ENCODE data around the gene STX1B. TPM values are rescaled to one million over a fixed set of nuclear protein-coding genes. Genes with fewer than 3 reads are reported as not detected.

STX1B gene
- total RNA-seq, 1 donor from 2014 or later: 0.32 TPM

- Histone ChIP-seq H3K27me3 (ENCODE audit: low read depth) (no peaks in the 10 kb centered on the region), H3K4me3 (peak overlapping the region; percentile 91), H3K4me1 (peaks cover 37% of the 10 kb centered on the region), H3K27ac (peak overlapping the region; percentile 94), H3K9me3 (no peaks in the 10 kb centered on the region), H3K36me3 (peaks cover 16% of the 10 kb centered on the region)
- intact Hi-C loops (cut with DNase I): no loop called here
- DNase-seq: peak; percentile 82
- ATAC-seq: peak; percentile 79 to 80
- peak; percentile 20 for TF ChIP-seq CTCF (IDR thresholded peaks at IDR 0.05)
These were observed 62.4 kb downstream of the STX1B start for GRCh38 chr16:30947859-30948666.

DNA sequence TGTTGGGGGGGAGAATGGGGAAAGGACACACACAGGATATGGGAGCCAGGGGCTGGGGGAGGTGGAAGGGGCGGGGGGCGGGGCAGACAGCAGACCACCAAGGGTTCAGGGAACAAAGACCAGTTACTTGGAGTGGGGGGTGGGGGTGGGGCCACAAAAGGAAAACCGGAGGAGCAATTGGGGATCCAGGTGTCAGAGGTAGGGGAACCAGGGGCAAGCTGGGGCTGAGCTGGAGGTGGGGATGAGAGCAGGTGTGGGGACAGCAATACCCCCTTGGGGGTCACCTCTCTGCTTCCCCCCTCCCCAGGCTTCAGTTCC lies 62.9 kb downstream of the STX1B start:
- Histone ChIP-seq H3K4me1 (peaks cover 32% of the 10 kb centered on the region), H3K27ac (peak overlapping the region; percentile 94)

DNA sequence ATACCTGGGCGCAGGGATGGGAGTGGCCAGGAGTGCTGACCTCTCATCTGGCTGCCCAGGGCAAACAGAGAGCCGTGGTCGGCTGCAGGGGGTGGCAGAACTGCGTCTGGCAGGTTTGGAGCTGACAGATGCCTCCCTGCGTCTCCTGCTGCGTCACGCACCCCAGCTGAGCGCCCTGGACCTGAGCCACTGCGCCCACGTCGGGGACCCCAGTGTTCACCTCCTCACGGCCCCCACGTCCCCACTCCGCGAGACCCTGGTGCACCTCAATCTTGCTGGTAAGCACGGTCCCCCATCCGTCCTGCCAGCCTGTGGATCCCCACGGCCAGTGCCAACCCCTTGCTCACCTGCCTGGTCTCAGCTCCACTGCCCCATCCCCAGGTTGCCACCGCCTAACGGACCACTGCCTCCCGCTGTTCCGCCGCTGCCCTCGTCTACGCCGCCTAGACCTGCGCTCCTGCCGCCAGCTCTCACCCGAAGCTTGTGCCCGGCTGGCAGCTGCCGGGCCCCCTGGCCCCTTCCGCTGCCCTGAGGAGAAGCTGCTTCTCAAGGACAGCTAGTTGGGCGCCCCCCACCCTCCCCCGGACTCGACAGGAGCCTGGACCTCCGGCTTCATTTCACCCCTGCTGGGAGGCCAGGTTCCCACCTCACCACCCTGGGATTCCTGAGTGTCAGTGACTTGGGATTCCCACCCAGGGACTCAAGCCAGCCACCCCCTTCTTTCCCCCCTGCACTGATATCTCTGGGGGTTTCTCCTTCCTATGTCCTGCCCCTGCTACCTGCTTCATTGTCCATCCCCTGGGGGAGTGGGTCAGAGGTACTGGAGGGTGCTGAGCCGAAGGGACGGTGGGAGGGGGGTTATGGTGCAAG lies 63.5 kb downstream of the STX1B start:
- Histone ChIP-seq H3K4me1 (peaks cover 36% of the 10 kb centered on the region), H3K27me3 (ENCODE audit: low read depth) (no peaks in the 10 kb centered on the region), H3K36me3 (peaks cover 26% of the 10 kb centered on the region), H3K4me3 (no peak overlapping the region), H3K9me3 (no peaks in the 10 kb centered on the region), H3K27ac (no peak overlapping the region)
- no peak for TF ChIP-seq CTCF (IDR thresholded peaks at IDR 0.05)
- intact Hi-C loops (cut with DNase I): no loop called here
- ATAC-seq: no peak
- no peak for DNase-seq

More for the DNA sequence above, 62.9 kb downstream of the STX1B start:
- intact Hi-C loops (cut with DNase I): no loop called here
- Histone ChIP-seq H3K36me3 (peaks cover 21% of the 10 kb centered on the region), H3K27me3 (ENCODE audit: low read depth) (no peaks in the 10 kb centered on the region), H3K9me3 (no peaks in the 10 kb centered on the region), H3K4me3 (no peak overlapping the region)
- no peak for TF ChIP-seq CTCF (IDR thresholded peaks at IDR 0.05)
- DNase-seq (no peak), ATAC-seq (no peak)

DNA sequence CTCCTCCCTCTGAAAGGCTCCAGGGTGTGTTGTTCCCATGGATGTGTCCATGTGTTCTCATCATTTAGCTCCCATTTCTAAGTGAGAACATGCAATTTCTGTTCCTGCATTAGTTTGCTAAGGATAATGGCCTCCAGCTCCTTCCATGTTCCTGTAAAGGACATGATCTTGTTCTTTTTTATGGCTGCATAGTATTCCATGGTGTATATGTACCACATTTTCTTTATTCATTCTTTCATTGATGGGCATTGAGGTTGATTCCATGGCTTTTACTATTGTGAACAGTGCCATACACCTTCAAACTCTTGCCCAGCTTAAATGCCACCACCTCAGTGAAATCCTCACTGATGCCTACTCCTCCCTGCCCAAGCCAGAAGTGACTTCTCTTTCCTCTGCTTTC lies 66.1 kb downstream of the STX1B start:
- DNase-seq (no peak), ATAC-seq (no peak)
- Histone ChIP-seq H3K27ac (no peak overlapping the region), H3K27me3 (ENCODE audit: low read depth) (no peaks in the 10 kb centered on the region), H3K4me3 (no peak overlapping the region), H3K36me3 (peaks cover 26% of the 10 kb centered on the region), H3K9me3 (no peaks in the 10 kb centered on the region), H3K4me1 (peaks cover 18% of the 10 kb centered on the region)
- intact Hi-C loops (cut with DNase I): no loop called here
- no peak for TF ChIP-seq CTCF (IDR thresholded peaks at IDR 0.05)

GRCh38 chr16:30942426-30942806 lies 68.0 kb downstream of the STX1B start:
- DNase-seq: no peak

More at GRCh38 chr16:30942426-30942806, 68.0 kb downstream of the STX1B start:
- H3K4me3 ChIP-seq: no peak overlapping the region
- peaks cover 12% of the 10 kb centered on the region for H3K4me1 ChIP-seq
- no peak overlapping the region for H3K27ac ChIP-seq
- no peaks in the 10 kb centered on the region for H3K9me3 ChIP-seq
- intact Hi-C loops (cut with DNase I): no loop called here
- no peaks in the 10 kb centered on the region for H3K27me3 ChIP-seq (ENCODE audit: low read depth)
- peaks cover 26% of the 10 kb centered on the region for H3K36me3 ChIP-seq
- no peak for TF ChIP-seq CTCF (IDR thresholded peaks at IDR 0.05)
- no peak for ATAC-seq

Measured in lower lobe of right lung (tissue), 2 donors.